PC-9 (cell line): ENCODE results near the gene GAP43. TPM values are rescaled to one million over a fixed set of nuclear protein-coding genes. Genes with fewer than 3 reads are reported as not detected.

Source experiments
- BruUV-seq: library from RNA; stranded (reverse); fragments of 400-500 nt; replicated peaks from 2 replicates; lab custom pipeline; 2021; lab: Mats Ljungman, UMichigan
- CTCF ChIA-PET: fragments of 300-600 bp; sonication (Branson Sonifier 250); formaldehyde crosslinking; loops from one replicate; lab custom pipeline; 2022; ENCODE audit warnings: antibody characterized with exemption; lab: Charles Lee
- POLR2A ChIA-PET: fragments of 300-600 bp; sonication (Branson Sonifier 250); formaldehyde crosslinking; loops from one replicate; lab custom pipeline; 2022; ENCODE audit warnings: antibody characterized with exemption; ENCODE audit not compliant: unreplicated experiment; lab: Charles Lee
- DNase-seq, 2 experiments: peaks; one replicate each; pipeline versions ENCODE4 v3.0.0 to v3.0.0-alpha.2; 2015 to 2022; ENCODE audit warnings: mixed read lengths in 1 of 2
- H2AFZ ChIP-seq: fragments of 200-600 bp; sonication (generic); 2 replicates; pipeline ENCODE4 v1.8.1; 2017; ENCODE audit warnings: antibody characterized with exemption
- H3F3A ChIP-seq: fragments of 200-600 bp; sonication (generic); 2 replicates; pipeline ENCODE4 v1.8.1; 2017; ENCODE audit warnings: antibody characterized with exemption, mild to moderate bottlenecking, low read depth; ENCODE audit not compliant: insufficient read depth
- H3K27ac ChIP-seq: fragments of 200-600 bp; sonication (generic); 2 replicates; pipeline ENCODE4 v1.6.1; 2016; ENCODE audit warnings: mixed run types
- H3K27me3 ChIP-seq: fragments of 200-600 bp; sonication (generic); 2 replicates; pipeline ENCODE4 v1.6.1; 2016; ENCODE audit warnings: low read depth, mixed run types; ENCODE audit not compliant: insufficient read depth
- H3K36me3 ChIP-seq: fragments of 200-600 bp; sonication (generic); 2 replicates; pipeline ENCODE4 v1.6.1; 2016; ENCODE audit warnings: low read depth, mixed run types
- H3K4me1 ChIP-seq: fragments of 200-600 bp; sonication (generic); replicated peaks from 2 replicates; pipeline ENCODE4 v1.6.1; 2016; ENCODE audit warnings: mixed run types; ENCODE audit not compliant: insufficient read depth
- H3K4me2 ChIP-seq: fragments of 200-600 bp; sonication (generic); 2 replicates; pipeline ENCODE4 v1.6.1; 2017; ENCODE audit warnings: mixed run types
- H3K4me3 ChIP-seq: fragments of 200-600 bp; sonication (generic); 2 replicates; pipeline ENCODE4 v1.6.1; 2016; ENCODE audit warnings: mixed run types
- H3K79me2 ChIP-seq: fragments of 200-600 bp; sonication (generic); 2 replicates; pipeline ENCODE4 v1.6.1; 2017; ENCODE audit warnings: low read depth, mixed run types
- H3K9me2 ChIP-seq: fragments of 200-600 bp; sonication (generic); 2 replicates; pipeline ENCODE4 v1.8.1; 2017; ENCODE audit warnings: mild to moderate bottlenecking; ENCODE audit not compliant: insufficient read depth
- H3K9me3 ChIP-seq: fragments of 200-600 bp; sonication (generic); 2 replicates; pipeline ENCODE4 v1.8.1; 2016; ENCODE audit warnings: low read depth; ENCODE audit not compliant: insufficient read depth
- H4K20me1 ChIP-seq: fragments of 200-600 bp; sonication (generic); 2 replicates; pipeline ENCODE4 v1.8.1; 2017; ENCODE audit not compliant: insufficient read depth
- EZH2 ChIP-seq: fragments of 200-600 bp; sonication (generic); IDR thresholded peaks from 2 replicates; pipeline ENCODE4 v1.8.0; 2017; ENCODE audit warnings: antibody characterized with exemption, low read depth
- intact Hi-C: fragments of 100-400 bp; cut with micrococcal nuclease; formaldehyde crosslinking; loops from one replicate; pipeline ENCODE4 v1.10.0; 2022; ENCODE audit not compliant: unreplicated experiment
- total RNA-seq: library from RNA; stranded (reverse); gene quantifications from 2 replicates; pipeline ENCODE4 v1.2.3, GENCODE V29; 2021
- TF ChIP-seq, protein P1 (sequence below): fragments of 200-600 bp; sonication (generic); conservative IDR thresholded peaks from 2 replicates; pipeline ENCODE4 v1.6.1; 2017; ENCODE audit warnings: mixed run types, antibody characterized with exemption, mild to moderate bottlenecking, moderate library complexity

Gene GAP43
- total RNA-seq, 1 experiment from 2014 or later = not detected

DNA sequence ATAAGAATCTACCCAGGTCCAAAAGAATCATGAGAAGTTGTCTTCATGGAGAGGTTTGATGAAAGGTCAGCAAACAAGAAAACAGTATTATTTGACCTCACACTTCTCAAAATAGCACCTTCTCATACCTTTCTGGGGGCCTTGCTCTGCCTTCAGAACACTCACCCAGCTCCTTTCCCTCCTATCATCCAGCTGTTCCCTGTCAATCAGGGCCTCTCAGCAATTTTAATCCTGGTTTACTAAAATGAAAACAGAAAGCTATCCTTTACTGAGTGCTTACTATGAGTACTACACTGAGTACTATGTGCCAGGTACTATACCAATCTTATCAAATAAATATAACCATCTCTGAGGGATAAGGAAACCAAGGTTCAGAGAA lies 138.6 kb downstream of the GAP43 start:
- no TSS peak for BruUV-seq
- DNase-seq = no peak
- ChIA-PET CTCF (no interaction called here), POLR2A (interaction anchor here (0.6 kb wide), 1 partner anchor 476 kb away, joined by 7 read pairs; no protein-coding TSS in a partner anchor)
- Histone ChIP-seq H3K4me3 (no peak overlapping the region), H3K4me1 (peaks cover 6% of the 10 kb centered on the region; the same call in 1 of the 2 replicates), H3K9me3 (no peaks in the 10 kb centered on the region), H3K79me2 (no peaks in the 10 kb centered on the region), H3K36me3 (no peaks in the 10 kb centered on the region), H4K20me1 (no peaks in the 10 kb centered on the region), H3K4me2 (no peak overlapping the region), H3K9me2 (no peaks in the 10 kb centered on the region), H3F3A (no peaks in the 10 kb centered on the region), H2AFZ (no peak overlapping the region), H3K27me3 (no peaks in the 10 kb centered on the region), H3K27ac (no peak overlapping the region)
- TF ChIP-seq EZH2 = no peak
- TF ChIP-seq, protein P1, sequence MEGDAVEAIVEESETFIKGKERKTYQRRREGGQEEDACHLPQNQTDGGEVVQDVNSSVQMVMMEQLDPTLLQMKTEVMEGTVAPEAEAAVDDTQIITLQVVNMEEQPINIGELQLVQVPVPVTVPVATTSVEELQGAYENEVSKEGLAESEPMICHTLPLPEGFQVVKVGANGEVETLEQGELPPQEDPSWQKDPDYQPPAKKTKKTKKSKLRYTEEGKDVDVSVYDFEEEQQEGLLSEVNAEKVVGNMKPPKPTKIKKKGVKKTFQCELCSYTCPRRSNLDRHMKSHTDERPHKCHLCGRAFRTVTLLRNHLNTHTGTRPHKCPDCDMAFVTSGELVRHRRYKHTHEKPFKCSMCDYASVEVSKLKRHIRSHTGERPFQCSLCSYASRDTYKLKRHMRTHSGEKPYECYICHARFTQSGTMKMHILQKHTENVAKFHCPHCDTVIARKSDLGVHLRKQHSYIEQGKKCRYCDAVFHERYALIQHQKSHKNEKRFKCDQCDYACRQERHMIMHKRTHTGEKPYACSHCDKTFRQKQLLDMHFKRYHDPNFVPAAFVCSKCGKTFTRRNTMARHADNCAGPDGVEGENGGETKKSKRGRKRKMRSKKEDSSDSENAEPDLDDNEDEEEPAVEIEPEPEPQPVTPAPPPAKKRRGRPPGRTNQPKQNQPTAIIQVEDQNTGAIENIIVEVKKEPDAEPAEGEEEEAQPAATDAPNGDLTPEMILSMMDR = no peak
- intact Hi-C loops = loop anchor here (10.0 kb wide), 1 partner anchor 47 kb away; no protein-coding TSS in a partner anchor

DNA sequence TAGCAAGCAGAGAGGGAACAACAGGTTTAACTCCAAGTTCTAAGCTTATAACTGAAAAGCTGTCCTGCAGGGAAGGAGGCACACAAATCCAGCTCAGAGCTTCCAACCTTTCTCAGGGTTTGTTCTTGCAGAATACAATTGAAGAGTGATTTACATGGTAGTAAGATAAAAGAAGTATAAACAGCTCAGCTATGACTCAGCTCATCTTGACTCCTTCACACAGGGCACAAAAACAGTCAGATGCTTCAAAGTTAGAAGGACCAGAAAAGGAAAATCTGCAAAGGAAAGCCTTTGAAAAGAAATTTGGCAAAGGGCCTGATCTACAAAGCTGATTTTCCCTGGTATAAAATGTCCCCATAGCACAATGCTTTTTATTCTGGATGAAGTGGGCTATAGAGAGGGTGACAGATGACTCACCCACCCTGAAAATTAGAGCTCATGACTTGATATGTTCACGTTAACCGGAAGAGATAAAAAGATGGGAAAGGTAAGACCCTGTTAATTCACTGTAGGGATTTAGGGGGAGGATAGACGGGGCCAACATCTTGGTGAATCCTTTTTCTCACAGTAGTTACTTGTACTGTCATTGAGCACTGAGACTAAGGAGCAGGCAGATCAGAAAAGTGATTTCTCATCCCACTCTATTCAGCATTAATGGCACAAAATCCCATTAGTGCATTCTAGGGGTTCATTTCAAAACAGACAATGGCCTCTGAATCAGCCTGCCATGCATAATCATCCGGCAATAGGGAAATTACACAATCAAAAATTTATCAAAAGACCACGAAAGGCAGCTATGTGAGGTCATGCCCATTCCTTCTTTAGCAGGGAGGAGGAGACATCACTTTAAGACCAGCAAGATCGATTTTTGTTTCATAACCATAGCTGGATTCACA lies 143.5 kb downstream of the GAP43 start:
- Histone ChIP-seq H3K79me2 (no peaks in the 10 kb centered on the region), H3K4me1 (peaks cover 14% of the 10 kb centered on the region; the same call in 1 of the 2 replicates), H2AFZ (peak overlapping the region; percentile 58; the same call in 1 of the 2 replicates), H3K36me3 (no peaks in the 10 kb centered on the region), H3K9me2 (no peaks in the 10 kb centered on the region), H3K4me3 (no peak overlapping the region), H3F3A (no peaks in the 10 kb centered on the region), H3K4me2 (peak overlapping the region; percentile 24; the same call in 1 of the 2 replicates), H4K20me1 (no peaks in the 10 kb centered on the region), H3K27me3 (no peaks in the 10 kb centered on the region), H3K27ac (no peak overlapping the region), H3K9me3 (no peaks in the 10 kb centered on the region)
- no TSS peak for BruUV-seq
- intact Hi-C loops = loop anchor here (10.0 kb wide), 1 partner anchor 52 kb away; no protein-coding TSS in a partner anchor
- no peak for TF ChIP-seq EZH2
- TF ChIP-seq, protein P1 = no peak
- no peak for DNase-seq
- ChIA-PET CTCF (interaction anchor here (0.7 kb wide), 1 partner anchor 48 kb away, joined by 3 read pairs; no protein-coding TSS in a partner anchor), POLR2A (no interaction called here)

DNA sequence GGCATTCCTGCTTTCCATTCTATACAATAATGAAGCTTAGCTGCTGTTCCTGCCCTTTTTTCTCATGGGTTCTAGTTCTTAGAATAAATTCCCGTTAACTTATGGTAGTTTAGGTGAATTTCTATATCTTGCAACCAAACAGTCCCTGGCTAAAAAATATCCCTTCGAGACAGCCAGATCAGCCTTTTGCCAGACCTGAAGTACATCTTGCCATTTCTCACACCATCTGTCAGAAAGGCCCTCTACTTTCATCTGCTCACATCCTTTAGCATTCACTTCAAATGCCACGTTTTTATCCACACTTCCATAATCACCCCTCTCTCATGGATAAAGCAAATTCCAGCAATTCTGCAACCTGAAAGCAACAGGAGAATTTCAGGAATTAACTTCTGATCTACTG lies 145.4 kb downstream of the GAP43 start:
- Histone ChIP-seq H4K20me1 (no peaks in the 10 kb centered on the region), H3K27me3 (no peaks in the 10 kb centered on the region), H3K4me1 (peaks cover 14% of the 10 kb centered on the region; the same call in 1 of the 2 replicates), H3K79me2 (no peaks in the 10 kb centered on the region), H3F3A (no peaks in the 10 kb centered on the region), H3K27ac (no peak overlapping the region), H2AFZ (0 out of 2 replicates have a peak overlapping the region, but pooled peaks have one; percentile 58), H3K4me2 (no peak overlapping the region), H3K9me2 (no peaks in the 10 kb centered on the region), H3K4me3 (no peak overlapping the region), H3K36me3 (no peaks in the 10 kb centered on the region), H3K9me3 (no peaks in the 10 kb centered on the region)
- TF ChIP-seq, protein P1 = no peak
- no peak for TF ChIP-seq EZH2
- ChIA-PET POLR2A (no interaction called here), CTCF (no interaction called here)
- BruUV-seq = no TSS peak
- intact Hi-C loops = loop anchor here (10.0 kb wide), 1 partner anchor 54 kb away; no protein-coding TSS in a partner anchor
- no peak for DNase-seq
